AG10803 (cell line): ENCODE measurements around the gene ELFN2.

ENCODE experiments used
- DNase-seq: peaks from one replicate; pipeline ENCODE4 v3.0.0; 2010; ENCODE audit warnings: low read depth
- H3K4me3 ChIP-seq: 2 replicates; pipeline ENCODE4 v1.5.1; 2011; ENCODE audit warnings: mild to moderate bottlenecking, low read length, control low read depth
- TF ChIP-seq, protein P1 (sequence below): conservative IDR thresholded peaks from 2 replicates; pipeline ENCODE4 v1.5.1; 2011; ENCODE audit warnings: mild to moderate bottlenecking, low read length, control low read depth, inconsistent platforms

The ELFN2 gene

DNA sequence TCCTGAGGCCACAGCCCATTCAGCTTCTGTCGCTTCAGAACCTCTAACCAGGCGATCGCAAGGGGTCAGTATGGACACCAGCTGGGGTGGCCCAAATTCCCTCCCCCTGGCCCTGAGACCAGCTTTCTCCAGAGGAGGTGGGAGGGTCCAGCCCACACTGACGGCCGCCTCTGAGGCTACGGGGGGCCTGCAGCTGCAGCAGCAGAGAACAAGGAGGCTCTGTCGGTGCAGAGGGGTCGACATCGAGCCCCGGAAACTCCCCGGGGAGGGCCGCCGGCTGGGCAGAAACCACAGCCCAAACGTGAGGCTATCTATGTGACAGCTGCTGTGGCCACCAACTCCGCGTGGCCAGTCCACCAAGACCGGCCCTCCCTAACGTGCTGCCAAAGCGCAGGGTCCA, 40.8 kb downstream of the ELFN2 start:
- no peak overlapping the region for H3K4me3 ChIP-seq
- no peak for DNase-seq
- TF ChIP-seq, protein P1, sequence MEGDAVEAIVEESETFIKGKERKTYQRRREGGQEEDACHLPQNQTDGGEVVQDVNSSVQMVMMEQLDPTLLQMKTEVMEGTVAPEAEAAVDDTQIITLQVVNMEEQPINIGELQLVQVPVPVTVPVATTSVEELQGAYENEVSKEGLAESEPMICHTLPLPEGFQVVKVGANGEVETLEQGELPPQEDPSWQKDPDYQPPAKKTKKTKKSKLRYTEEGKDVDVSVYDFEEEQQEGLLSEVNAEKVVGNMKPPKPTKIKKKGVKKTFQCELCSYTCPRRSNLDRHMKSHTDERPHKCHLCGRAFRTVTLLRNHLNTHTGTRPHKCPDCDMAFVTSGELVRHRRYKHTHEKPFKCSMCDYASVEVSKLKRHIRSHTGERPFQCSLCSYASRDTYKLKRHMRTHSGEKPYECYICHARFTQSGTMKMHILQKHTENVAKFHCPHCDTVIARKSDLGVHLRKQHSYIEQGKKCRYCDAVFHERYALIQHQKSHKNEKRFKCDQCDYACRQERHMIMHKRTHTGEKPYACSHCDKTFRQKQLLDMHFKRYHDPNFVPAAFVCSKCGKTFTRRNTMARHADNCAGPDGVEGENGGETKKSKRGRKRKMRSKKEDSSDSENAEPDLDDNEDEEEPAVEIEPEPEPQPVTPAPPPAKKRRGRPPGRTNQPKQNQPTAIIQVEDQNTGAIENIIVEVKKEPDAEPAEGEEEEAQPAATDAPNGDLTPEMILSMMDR = no peak

DNA sequence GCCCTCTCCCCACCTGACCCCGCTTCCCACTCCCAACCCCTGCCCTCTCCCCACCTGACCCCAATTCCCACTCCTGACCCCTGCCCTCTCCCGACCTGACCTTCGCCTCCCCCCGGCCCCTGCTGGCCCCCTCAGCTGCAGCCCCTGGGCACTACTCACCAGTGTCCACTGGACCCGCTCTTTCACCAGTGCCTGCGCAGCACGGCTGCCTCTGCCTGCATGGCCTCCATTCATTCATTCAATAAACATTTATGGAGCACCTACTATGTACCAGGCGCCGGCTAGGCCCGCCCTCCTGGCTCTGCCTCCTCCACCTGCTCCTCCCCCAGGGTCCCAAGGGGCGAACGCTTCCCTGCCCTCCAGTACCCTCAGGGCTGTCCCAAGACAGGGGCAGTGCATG, 42.6 kb downstream of the ELFN2 start:
- DNase-seq = no peak
- TF ChIP-seq, protein P1 = no peak
- H3K4me3 ChIP-seq = no peak overlapping the region

DNA sequence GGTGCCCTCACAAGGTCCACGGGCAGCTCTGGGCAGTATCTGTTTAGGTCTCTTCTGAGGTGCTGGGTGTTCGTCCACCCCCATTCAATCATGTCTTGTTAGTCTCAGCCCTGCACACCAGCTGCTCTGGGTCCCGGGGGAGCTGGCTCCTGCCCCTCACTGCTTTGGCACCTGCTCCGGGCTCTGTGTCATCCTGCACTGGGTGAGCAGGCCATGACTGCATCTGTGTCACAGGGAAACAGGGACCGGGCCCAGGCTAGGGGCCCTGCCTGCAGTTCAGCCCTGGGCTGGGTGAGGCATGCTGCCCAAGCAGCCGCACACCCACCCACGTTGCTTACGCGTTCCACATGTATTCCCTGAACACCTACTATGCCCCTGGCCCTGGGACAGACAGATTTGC, 43.9 kb downstream of the ELFN2 start:
- no peak for DNase-seq
- H3K4me3 ChIP-seq = no peak overlapping the region
- TF ChIP-seq, protein P1 = no peak

DNA sequence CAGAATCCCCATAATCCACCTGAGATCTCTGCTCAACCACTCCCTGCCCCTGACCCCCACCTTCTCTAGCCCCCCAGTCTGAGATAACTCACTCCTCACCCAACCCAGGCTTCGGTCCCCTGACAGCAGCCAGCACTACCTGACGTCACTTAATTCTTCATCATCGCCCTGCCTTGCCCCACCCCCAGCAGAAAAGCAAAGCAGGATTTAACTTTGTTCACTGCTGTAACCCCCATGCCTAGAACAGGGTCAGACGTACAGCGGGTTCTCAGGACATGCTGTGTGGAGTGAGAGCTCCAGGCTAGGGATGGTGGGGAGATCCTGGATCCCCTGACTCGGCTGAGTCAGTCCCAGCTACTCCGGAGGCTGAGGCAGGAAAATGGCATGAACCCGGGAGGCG, 45.8 kb downstream of the ELFN2 start:
- DNase-seq = no peak
- no peak overlapping the region for H3K4me3 ChIP-seq
- TF ChIP-seq, protein P1 = no peak

DNA sequence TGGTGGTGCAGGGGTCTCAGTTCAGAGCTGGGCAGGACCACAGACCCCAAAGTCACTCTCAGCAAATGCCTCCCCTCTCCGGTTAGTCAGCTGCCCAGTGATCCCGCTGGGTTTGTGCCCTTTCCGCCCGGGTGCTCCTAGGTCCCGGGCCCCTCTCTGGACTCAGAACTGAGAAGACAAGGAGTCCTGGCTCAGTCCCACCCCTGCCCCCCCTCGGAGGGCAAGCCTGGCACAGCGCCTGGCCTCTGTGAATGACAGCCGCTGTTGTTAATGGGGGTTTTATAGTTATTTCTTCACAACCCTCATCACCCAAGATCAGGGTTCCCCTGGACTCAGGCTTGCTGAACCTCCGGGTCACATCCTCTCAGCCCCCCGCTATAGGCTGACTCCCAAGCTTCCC, 47.6 kb downstream of the ELFN2 start:
- no peak overlapping the region for H3K4me3 ChIP-seq
- TF ChIP-seq, protein P1 = no peak
- DNase-seq = no peak

DNA sequence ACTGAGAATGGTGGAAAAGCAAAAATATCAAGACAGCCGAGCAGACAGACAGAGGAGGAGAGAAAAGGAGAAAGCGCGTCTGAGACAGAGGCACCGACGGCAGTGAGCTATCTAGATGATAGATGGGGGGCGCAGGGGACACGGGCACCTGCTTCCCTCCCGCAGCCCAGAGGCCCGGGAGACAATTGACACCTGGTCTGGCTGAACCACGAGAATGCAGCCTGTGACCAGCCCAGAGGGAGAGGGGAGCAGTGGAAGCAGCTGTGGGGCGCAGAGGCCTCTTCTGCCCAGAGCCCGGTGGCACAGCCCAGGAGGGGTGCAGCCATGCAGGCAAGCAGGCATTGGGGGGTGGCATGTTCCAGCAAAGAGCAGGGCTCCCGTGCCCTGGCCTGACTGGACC, 48.2 kb downstream of the ELFN2 start:
- no peak overlapping the region for H3K4me3 ChIP-seq
- TF ChIP-seq, protein P1 = no peak
- no peak for DNase-seq

DNA sequence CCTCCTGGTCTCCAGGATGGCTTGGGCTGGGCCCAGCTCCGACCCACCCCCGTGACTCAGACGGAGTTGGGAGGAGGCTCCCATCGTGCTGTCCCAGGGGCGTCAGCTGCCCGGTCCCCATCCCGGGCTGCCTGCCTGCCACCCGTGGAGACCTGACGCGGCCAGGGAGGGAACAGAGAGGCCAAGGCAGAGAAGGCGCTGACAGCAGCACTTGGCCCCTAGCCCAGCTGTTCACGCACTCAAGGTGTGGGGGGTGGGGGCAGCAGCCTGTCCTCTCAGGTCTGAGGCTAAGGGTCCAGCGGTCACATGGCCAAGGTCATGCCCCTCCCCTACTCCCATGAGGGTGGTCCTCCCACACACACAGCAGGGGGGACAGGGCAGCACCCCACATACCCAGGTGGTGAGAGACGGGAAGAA, 48.6 kb downstream of the ELFN2 start:
- DNase-seq = no peak
- H3K4me3 ChIP-seq = no peak overlapping the region
- TF ChIP-seq, protein P1 = no peak
